Neutrophil (primary cell): ENCODE data around the gene NDUFAF7.
"Not testable (repeated sequence)": the region's sequence is repeated elsewhere in the genome, so short reads cannot be mapped to it uniquely, and the experiment has no call there.

Source experiments
- H3K27ac ChIP-seq: fragments of 200-600 bp; sonication (generic); 2 replicates; pipeline ENCODE4 v1.5.1; 2016; ENCODE audit warnings: mild to moderate bottlenecking, moderate library complexity
- H3K27me3 ChIP-seq: fragments of 200-600 bp; sonication (generic); 2 replicates; pipeline ENCODE4 v1.6.0; 2016; ENCODE audit warnings: mild to moderate bottlenecking
- H3K36me3 ChIP-seq: fragments of 200-600 bp; sonication (generic); 2 replicates; pipeline ENCODE4 v1.5.1; 2017
- H3K4me1 ChIP-seq, 2 experiments: fragments of 200-600 bp in 1 of 2; sonication (generic) in 1 of 2; 1 replicate in 1 of 2; 2 replicates in 1 of 2; pipeline versions ENCODE4 v1.5.1 to v1.6.1; 2013 to 2016; ENCODE audit warnings: low read depth in 1 of 2, low read length in 1 of 2, mild to moderate bottlenecking in 1 of 2, moderate library complexity in 1 of 2; ENCODE audit not compliant: control insufficient read depth in 1 of 2, insufficient read depth in 1 of 2
- H3K4me3 ChIP-seq, 2 experiments: fragments of 200-600 bp in 1 of 2; sonication (generic) in 1 of 2; 1 replicate in 1 of 2; 2 replicates in 1 of 2; pipeline ENCODE4 v1.5.1; 2013 to 2016; ENCODE audit warnings: low read depth in 1 of 2, low read length in 1 of 2, mild to moderate bottlenecking in 1 of 2, moderate library complexity in 1 of 2
- H3K9me3 ChIP-seq: fragments of 200-600 bp; sonication (generic); 2 replicates; pipeline ENCODE4 v1.5.1; 2016
- TF ChIP-seq, protein P1 (sequence below): fragments of 200-600 bp; sonication (generic); IDR thresholded peaks from 2 replicates; pipeline ENCODE4 v1.5.1; 2016; ENCODE audit warnings: antibody characterized with exemption

Gene NDUFAF7

DNA sequence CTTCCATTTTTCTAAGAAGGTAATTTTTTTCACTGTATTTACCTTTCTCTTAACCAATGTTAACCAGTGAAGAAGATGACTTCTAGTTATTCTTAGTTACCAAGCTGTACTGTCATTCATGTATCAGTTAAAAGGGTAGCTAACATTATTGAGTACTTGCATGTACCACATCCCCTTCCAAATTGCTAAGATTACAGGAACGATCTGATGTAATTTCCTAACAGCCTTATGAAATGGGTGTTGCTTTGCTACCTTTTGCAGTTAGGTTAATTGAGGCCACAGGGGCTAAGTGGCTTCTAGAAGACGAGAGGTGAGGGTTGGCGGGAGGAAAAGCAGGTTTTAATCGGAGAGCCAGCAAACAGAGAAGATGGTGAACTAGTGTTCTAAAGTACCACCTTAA, 41.2 kb upstream of the NDUFAF7 start:
- H3K4me1 ChIP-seq: peaks cover 71 to 73% of the 10 kb centered on the region in 2 experiments
- TF ChIP-seq, protein P1, sequence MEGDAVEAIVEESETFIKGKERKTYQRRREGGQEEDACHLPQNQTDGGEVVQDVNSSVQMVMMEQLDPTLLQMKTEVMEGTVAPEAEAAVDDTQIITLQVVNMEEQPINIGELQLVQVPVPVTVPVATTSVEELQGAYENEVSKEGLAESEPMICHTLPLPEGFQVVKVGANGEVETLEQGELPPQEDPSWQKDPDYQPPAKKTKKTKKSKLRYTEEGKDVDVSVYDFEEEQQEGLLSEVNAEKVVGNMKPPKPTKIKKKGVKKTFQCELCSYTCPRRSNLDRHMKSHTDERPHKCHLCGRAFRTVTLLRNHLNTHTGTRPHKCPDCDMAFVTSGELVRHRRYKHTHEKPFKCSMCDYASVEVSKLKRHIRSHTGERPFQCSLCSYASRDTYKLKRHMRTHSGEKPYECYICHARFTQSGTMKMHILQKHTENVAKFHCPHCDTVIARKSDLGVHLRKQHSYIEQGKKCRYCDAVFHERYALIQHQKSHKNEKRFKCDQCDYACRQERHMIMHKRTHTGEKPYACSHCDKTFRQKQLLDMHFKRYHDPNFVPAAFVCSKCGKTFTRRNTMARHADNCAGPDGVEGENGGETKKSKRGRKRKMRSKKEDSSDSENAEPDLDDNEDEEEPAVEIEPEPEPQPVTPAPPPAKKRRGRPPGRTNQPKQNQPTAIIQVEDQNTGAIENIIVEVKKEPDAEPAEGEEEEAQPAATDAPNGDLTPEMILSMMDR: no peak
- H3K27ac ChIP-seq: peak overlapping the region; percentile 84
- H3K36me3 ChIP-seq: no peaks in the 10 kb centered on the region
- H3K27me3 ChIP-seq: no peaks in the 10 kb centered on the region
- no peaks in the 10 kb centered on the region for H3K9me3 ChIP-seq
- H3K4me3 ChIP-seq: peak overlapping the region; percentile 41 to 46

DNA sequence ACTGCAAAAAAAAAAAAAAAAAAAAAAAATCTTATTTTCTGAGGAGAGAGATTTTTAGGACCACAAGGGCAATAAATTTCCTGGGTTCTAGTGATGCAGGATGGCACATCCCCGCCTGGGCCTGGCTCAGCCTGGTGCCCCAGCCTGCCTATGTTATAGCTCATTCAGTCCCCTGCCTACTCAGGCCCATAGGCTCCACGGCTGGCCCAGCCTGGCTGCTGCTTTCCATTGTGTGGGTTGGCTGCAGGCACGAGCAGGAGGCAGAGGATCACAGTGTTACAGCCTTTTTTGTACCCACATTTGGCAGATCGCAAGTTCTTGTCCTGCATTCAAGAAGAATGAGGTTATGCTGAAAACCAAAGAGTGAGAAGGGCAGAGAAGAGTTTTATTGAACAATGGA, 40.2 kb upstream of the NDUFAF7 start:
- H3K4me1 ChIP-seq: peaks cover 81 to 83% of the 10 kb centered on the region in 2 experiments
- H3K27ac ChIP-seq: peak overlapping the region; percentile 84
- no peaks in the 10 kb centered on the region for H3K36me3 ChIP-seq
- TF ChIP-seq, protein P1: no peak
- no peaks in the 10 kb centered on the region for H3K27me3 ChIP-seq
- peak overlapping the region in 1 of 2 experiments; percentile 41 for H3K4me3 ChIP-seq
- H3K9me3 ChIP-seq: no peaks in the 10 kb centered on the region

- no peak overlapping the region for H3K4me3 ChIP-seq
- peaks cover 85% of the 10 kb centered on the region in 2 experiments for H3K4me1 ChIP-seq
- no peaks in the 10 kb centered on the region for H3K27me3 ChIP-seq
- TF ChIP-seq, protein P1: no peak
- peak overlapping the region; percentile 84 for H3K27ac ChIP-seq
- H3K36me3 ChIP-seq: no peaks in the 10 kb centered on the region
- no peaks in the 10 kb centered on the region for H3K9me3 ChIP-seq
Observed at GRCh38 chr2:37191747-37192146, 39.7 kb upstream of the NDUFAF7 start.

- Histone ChIP-seq H3K36me3 (no peaks in the 10 kb centered on the region), H3K4me1 (peaks cover 93% of the 10 kb centered on the region in 2 experiments), H3K27ac (no peak overlapping the region), H3K27me3 (no peaks in the 10 kb centered on the region), H3K4me3 (no peak overlapping the region), H3K9me3 (no peaks in the 10 kb centered on the region)
- TF ChIP-seq, protein P1: no peak
Observed at GRCh38 chr2:37192551-37192950, 38.9 kb upstream of the NDUFAF7 start.

DNA sequence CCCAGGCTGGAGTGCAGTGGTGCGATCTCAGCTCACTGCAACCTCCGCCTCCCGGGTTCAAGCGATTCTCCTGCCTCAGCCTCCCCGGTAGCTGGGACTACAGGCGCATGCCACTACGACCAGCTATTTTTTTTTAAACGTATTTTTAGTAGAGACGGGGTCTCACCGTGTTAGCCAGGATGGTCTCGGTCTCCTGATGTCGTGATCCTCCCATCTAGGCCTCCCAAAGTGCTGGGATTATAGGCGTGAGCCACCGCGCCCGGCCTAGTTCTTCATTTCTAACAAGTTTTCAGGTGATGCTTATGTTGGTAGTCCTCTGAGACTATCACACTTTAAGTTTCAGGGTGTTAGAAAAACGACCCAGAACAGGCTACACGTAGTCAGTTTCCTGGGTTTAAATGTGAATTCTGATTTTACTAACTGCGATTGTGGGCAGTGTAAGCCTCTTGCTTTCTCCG, 35.6 kb upstream of the NDUFAF7 start:
- Histone ChIP-seq H3K27ac (peak overlapping the region; percentile 85), H3K4me1 (peaks cover 66 to 76% of the 10 kb centered on the region in 2 experiments), H3K4me3 (peak overlapping the region; percentile 94 to 95)
- not testable (repeated sequence) for H3K27me3 ChIP-seq, H3K9me3 ChIP-seq, H3K36me3 ChIP-seq

DNA sequence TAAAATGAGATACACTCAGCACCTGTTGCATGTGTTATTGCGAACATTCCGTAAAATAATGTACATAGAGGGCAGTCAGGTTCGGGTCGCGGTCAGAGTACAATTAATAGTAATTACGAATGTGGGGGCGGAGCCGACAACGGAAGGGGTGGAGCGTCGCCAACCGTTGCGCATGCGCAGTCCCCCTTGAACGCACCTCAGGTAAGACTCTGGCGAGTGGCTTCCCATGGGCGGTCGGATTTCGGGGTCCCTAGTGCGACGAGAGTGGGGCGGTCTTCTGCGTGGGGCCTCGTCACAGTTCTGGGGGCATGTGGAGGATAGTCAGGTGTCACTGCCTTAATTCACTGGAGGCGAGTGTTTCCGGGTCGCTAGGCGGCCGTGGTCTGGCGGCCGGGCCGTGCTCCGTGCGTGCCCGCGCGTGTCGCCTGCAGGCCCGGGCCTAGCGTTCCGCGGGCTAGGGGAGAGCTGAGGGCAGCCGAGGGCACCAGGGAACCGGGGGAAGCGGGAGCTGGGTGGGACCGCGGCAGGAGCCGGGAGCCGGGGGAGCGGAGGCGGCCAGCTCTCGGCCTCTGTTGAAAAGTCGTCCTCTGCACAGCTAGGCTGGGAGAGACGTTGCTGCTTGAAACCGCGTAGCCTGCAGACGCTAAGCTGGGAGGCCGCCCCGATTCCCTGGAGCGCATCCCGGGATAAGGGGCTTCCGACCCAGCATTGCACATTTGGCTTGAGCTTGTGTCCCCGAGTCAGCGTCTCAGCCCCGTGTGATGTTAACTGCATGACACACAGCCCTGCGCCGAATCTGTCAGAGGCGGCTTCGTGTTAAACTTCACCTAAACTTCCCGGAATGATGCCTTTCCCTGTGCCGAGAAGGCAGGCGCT, 34.9 kb upstream of the NDUFAF7 start, which contains the start of gene CEBPZOS:
CEBPZOS (plus strand) TSS at position 177 of the 876 bp plus-strand sequence. CDS start 3,209 bp downstream, outside the sequence.
- TF ChIP-seq, protein P1: peak; percentile 22
- Histone ChIP-seq H3K36me3 (peaks cover 13% of the 10 kb centered on the region), H3K4me1 (peaks cover 59 to 69% of the 10 kb centered on the region in 2 experiments), H3K9me3 (no peaks in the 10 kb centered on the region), H3K4me3 (peak within 1 kb of the TSS; percentile 94 to 95), H3K27ac (peak within 1 kb of the TSS; percentile 85), H3K27me3 (no peaks in the 10 kb centered on the region)
